ENCODE measurements around the gene NCBP1. TPM values are rescaled to one million over a fixed set of nuclear protein-coding genes. Genes with fewer than 3 reads are reported as not detected.

Gene NCBP1
- total and polyA plus RNA-seq, 2 donors, result 10.3 to 47.2 TPM

GRCh38 chr9:97668485-97668884, 34.9 kb downstream of the NCBP1 start:
- Histone ChIP-seq H3K4me1 (ENCODE audit: insufficient read depth) (no peaks in the 10 kb centered on the region), H3K4me3 (ENCODE audit: low read depth, low read length) (no peak overlapping the region), H3K36me3 (ENCODE audit: insufficient read depth) (peaks cover 18% of the 10 kb centered on the region), H3K27ac (ENCODE audit: low read depth) (no peak overlapping the region)
- no peak for DNase-seq (ENCODE audit: extremely low spot score)
- WGBS, result 96% methylated on average over 3 of the region's 3 CpGs

GRCh38 chr9:97670586-97670985, 37.0 kb downstream of the NCBP1 start:
- Histone ChIP-seq H3K4me3 (ENCODE audit: low read depth, low read length) (no peak overlapping the region), H3K36me3 (ENCODE audit: insufficient read depth) (peaks cover 20% of the 10 kb centered on the region), H3K27ac (ENCODE audit: low read depth) (no peak overlapping the region), H3K4me1 (ENCODE audit: insufficient read depth) (no peaks in the 10 kb centered on the region)
- 70% methylated on average over 3 of the region's 3 CpGs for WGBS
- DNase-seq (ENCODE audit: extremely low spot score), result no peak

- H3K27ac ChIP-seq (ENCODE audit: low read depth), result no peak overlapping the region
- no peak overlapping the region for H3K4me3 ChIP-seq (ENCODE audit: low read depth, low read length)
- H3K36me3 ChIP-seq (ENCODE audit: insufficient read depth), result peaks cover 18% of the 10 kb centered on the region
- no peaks in the 10 kb centered on the region for H3K4me1 ChIP-seq (ENCODE audit: insufficient read depth)
- no peak for DNase-seq (ENCODE audit: extremely low spot score)
- 91% methylated on average over 3 of the region's 3 CpGs for WGBS
Measured at GRCh38 chr9:97672403-97672802, 38.8 kb downstream of the NCBP1 start.

- H3K27ac ChIP-seq (ENCODE audit: low read depth), result no peak overlapping the region
- no peaks in the 10 kb centered on the region for H3K4me1 ChIP-seq (ENCODE audit: insufficient read depth)
- WGBS, result 96% methylated on average over 3 of the region's 3 CpGs
- peaks cover 16% of the 10 kb centered on the region for H3K36me3 ChIP-seq (ENCODE audit: insufficient read depth)
- no peak for DNase-seq (ENCODE audit: extremely low spot score)
- no peak overlapping the region for H3K4me3 ChIP-seq (ENCODE audit: low read depth, low read length)
Measured at GRCh38 chr9:97673922-97674321, 40.3 kb downstream of the NCBP1 start.

GRCh38 chr9:97675655-97676054, 42.0 kb downstream of the NCBP1 start:
- no peaks in the 10 kb centered on the region for H3K4me1 ChIP-seq (ENCODE audit: insufficient read depth)
- no peak overlapping the region for H3K27ac ChIP-seq (ENCODE audit: low read depth)
- H3K36me3 ChIP-seq (ENCODE audit: insufficient read depth), result peaks cover 10% of the 10 kb centered on the region
- 87% methylated on average over 3 of the region's 3 CpGs for WGBS
- DNase-seq (ENCODE audit: extremely low spot score), result no peak
- no peak overlapping the region for H3K4me3 ChIP-seq (ENCODE audit: low read depth, low read length)

GRCh38 chr9:97682242-97682641, 48.6 kb downstream of the NCBP1 start:
- no peak overlapping the region for H3K4me3 ChIP-seq (ENCODE audit: low read depth, low read length)
- H3K4me1 ChIP-seq (ENCODE audit: insufficient read depth), result no peaks in the 10 kb centered on the region
- no peak for DNase-seq (ENCODE audit: extremely low spot score)
- no peak overlapping the region for H3K27ac ChIP-seq (ENCODE audit: low read depth)
- H3K36me3 ChIP-seq (ENCODE audit: insufficient read depth), result peaks cover 4% of the 10 kb centered on the region
- WGBS, result 90% methylated on average over 1 of the region's 1 CpG

GRCh38 chr9:97688654-97689053, 55.0 kb downstream of the NCBP1 start:
- 77% methylated on average over 1 of the region's 1 CpG for WGBS
- no peak for DNase-seq (ENCODE audit: extremely low spot score)
- H3K4me1 ChIP-seq (ENCODE audit: insufficient read depth), result no peaks in the 10 kb centered on the region
- no peak overlapping the region for H3K27ac ChIP-seq (ENCODE audit: low read depth)
- no peak overlapping the region for H3K4me3 ChIP-seq (ENCODE audit: low read depth, low read length)
- peaks cover 3% of the 10 kb centered on the region for H3K36me3 ChIP-seq (ENCODE audit: insufficient read depth)

- Histone ChIP-seq H3K27ac (ENCODE audit: low read depth) (no peak overlapping the region), H3K36me3 (ENCODE audit: insufficient read depth) (peaks cover 3% of the 10 kb centered on the region), H3K4me3 (ENCODE audit: low read depth, low read length) (no peak overlapping the region), H3K4me1 (ENCODE audit: insufficient read depth) (no peaks in the 10 kb centered on the region)
- DNase-seq (ENCODE audit: extremely low spot score), result no peak
- WGBS, result 50% methylated on average over 4 of the region's 4 CpGs
Measured at GRCh38 chr9:97689401-97690180, 56.0 kb downstream of the NCBP1 start.

GRCh38 chr9:97694769-97695168, 61.1 kb downstream of the NCBP1 start:
- WGBS, result 94% methylated on average over 7 of the region's 7 CpGs
- no peaks in the 10 kb centered on the region for H3K4me1 ChIP-seq (ENCODE audit: insufficient read depth)

GRCh38 chr9:97695390-97695789, 61.8 kb downstream of the NCBP1 start:
- DNase-seq (ENCODE audit: extremely low spot score), result no peak
- WGBS, result 71% methylated on average over 3 of the region's 3 CpGs
- Histone ChIP-seq H3K36me3 (ENCODE audit: insufficient read depth) (peaks cover 3% of the 10 kb centered on the region), H3K27ac (ENCODE audit: low read depth) (no peak overlapping the region), H3K4me1 (ENCODE audit: insufficient read depth) (no peaks in the 10 kb centered on the region), H3K4me3 (ENCODE audit: low read depth, low read length) (no peak overlapping the region)

More at GRCh38 chr9:97694769-97695168, 61.1 kb downstream of the NCBP1 start:
- no peak overlapping the region for H3K4me3 ChIP-seq (ENCODE audit: low read depth, low read length)
- no peak overlapping the region for H3K27ac ChIP-seq (ENCODE audit: low read depth)
- no peak for DNase-seq (ENCODE audit: extremely low spot score)
- peaks cover 3% of the 10 kb centered on the region for H3K36me3 ChIP-seq (ENCODE audit: insufficient read depth)

GRCh38 chr9:97695995-97696802, 62.6 kb downstream of the NCBP1 start:
- no peak for DNase-seq (ENCODE audit: extremely low spot score)
- Histone ChIP-seq H3K4me1 (ENCODE audit: insufficient read depth) (no peaks in the 10 kb centered on the region), H3K36me3 (ENCODE audit: insufficient read depth) (peaks cover 3% of the 10 kb centered on the region), H3K27ac (ENCODE audit: low read depth) (peak overlapping the region; percentile 91), H3K4me3 (ENCODE audit: low read depth, low read length) (peak overlapping the region; percentile 81)
- WGBS, result 12% methylated on average over 9 of the region's 9 CpGs

- peak; percentile 91 for DNase-seq (ENCODE audit: extremely low spot score)
- Histone ChIP-seq H3K27ac (ENCODE audit: low read depth) (peak within 1 kb of the TSS; percentile 91), H3K4me1 (ENCODE audit: insufficient read depth) (no peaks in the 10 kb centered on the region), H3K4me3 (ENCODE audit: low read depth, low read length) (peak within 1 kb of the TSS; percentile 81), H3K36me3 (ENCODE audit: insufficient read depth) (no peaks in the 10 kb centered on the region)
- under 1% methylated on average over 82 of the region's 82 CpGs for WGBS
Measured at GRCh38 chr9:97696803-97697601, 63.4 kb downstream of the NCBP1 start, which contains the start of gene XPA. Gene XPA (minus strand): TSS chr9:97697340. CDS start chr9:97697292, 48 bp downstream.

GRCh38 chr9:97697837-97698236, 64.2 kb downstream of the NCBP1 start:
- H3K4me3 ChIP-seq (ENCODE audit: low read depth, low read length), result no peak overlapping the region
- H3K4me1 ChIP-seq (ENCODE audit: insufficient read depth), result no peaks in the 10 kb centered on the region
- no peak for DNase-seq (ENCODE audit: extremely low spot score)
- no peaks in the 10 kb centered on the region for H3K36me3 ChIP-seq (ENCODE audit: insufficient read depth)
- 39% methylated on average over 1 of the region's 1 CpG for WGBS
- no peak overlapping the region for H3K27ac ChIP-seq (ENCODE audit: low read depth)

Measured in urinary bladder (tissue), 4 donors.